Astrocyte of the hippocampus (primary cell): Measurements from ENCODE around the gene CD8B.
"Not testable (repeated sequence)": the region's sequence is repeated elsewhere in the genome, so short reads cannot be mapped to it uniquely, and the experiment has no call there.

ENCODE experiments used
- DNase-seq: peaks from one replicate; pipeline ENCODE4 v3.0.0; 2011; ENCODE audit warnings: low read depth, low spot score

CD8B gene

DNA sequence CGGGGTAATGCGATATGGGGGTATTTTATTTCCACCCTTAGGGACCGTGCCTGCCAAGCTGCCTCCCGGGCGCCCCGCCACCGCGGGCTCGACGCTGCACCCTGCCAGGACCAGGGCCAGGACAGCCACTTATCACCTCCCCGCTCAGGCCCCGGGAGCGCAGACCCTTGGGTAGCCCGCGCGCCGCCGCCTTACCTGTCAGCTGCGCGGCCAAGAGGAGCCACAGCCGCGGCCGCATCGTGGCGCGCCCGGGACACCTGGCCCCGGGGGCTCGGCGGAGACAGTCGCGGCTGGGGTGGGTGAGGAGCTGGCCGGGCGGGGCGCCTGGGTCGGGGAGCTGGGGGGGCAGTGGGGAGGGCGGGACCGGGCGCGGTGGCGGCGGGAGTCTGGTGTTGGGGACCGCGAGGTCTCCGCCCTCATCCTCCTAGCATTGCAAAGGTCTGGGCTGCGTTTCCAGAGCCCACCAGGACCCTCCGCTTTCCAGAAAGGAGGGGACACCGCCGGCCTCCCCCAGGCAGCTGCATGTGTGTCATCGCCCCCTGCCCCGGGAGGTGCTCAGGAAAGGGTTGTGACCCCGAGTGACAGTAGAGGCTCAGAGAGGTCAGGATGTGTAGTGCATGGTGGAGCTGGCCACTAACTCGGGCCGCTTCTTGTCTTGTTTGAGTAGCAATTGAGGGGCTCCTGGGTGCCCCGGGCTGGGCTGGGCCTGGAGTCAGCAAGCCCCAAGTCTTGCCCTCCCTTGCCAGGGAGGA, at the start of gene CD8B:
Gene CD8B (minus strand): TSS at position 259 of the 752 bp plus-strand sequence. CDS start 21 bp downstream, at position 238.
- DNase-seq, result not testable (repeated sequence)

DNA sequence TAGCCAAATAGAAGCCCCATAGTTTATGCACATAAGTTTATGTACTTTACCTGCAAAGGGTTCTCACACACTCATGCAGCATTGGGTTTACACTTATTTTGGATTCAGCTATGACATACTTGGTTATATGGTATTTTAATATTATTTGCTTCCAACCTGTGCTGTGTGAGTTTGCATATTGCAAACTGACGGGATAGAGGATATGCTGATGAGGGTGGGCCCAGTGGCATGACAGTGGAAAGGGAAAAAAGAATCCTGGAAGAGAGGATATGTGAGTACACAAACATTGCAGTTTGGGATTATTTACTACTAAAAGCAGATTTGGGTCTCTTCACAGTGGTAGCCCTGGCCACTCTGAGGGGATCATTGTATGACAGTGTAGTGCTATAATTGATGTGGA, 44.2 kb upstream of the CD8B start:
- DNase-seq, result not testable (repeated sequence)

DNA sequence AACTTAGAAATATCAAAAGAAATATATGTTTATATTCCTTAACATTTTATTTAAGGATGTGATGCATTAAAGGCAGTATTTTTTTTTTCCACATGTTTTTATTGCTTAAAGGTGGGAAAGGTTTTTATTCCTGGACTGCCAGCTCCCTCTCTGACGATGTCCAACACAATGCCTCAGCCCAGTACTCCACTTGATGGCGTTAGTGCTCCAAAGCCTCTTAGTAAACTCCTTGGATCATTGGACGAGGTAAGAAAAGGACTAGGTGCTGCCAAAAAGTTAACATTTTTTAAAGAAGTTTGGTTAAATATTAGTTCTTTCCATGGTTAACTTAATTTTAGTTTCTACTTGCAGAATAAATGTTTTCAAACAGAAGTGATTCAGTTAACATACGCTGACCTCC, 39.0 kb upstream of the CD8B start:
- peak; percentile 14 for DNase-seq

DNA sequence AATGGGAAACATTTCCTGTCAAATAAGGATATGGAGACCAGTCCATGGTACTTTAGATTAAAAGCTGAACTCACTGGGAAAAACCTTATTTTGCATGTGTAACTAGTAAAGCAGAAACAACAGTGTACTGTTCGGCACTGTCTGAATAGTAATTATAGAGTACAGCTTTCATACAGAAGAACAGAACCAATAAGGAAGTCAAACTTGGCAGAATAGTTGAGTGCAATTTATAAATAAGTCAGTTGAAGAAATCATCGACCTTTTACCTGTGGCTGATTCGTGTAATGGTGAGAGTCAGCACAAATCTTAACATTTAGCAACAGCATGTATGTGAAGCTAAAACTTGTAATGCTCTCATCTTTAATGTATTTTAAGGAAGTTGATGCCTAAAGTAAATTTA, 24.3 kb upstream of the CD8B start:
- DNase-seq, result not testable (repeated sequence)

DNA sequence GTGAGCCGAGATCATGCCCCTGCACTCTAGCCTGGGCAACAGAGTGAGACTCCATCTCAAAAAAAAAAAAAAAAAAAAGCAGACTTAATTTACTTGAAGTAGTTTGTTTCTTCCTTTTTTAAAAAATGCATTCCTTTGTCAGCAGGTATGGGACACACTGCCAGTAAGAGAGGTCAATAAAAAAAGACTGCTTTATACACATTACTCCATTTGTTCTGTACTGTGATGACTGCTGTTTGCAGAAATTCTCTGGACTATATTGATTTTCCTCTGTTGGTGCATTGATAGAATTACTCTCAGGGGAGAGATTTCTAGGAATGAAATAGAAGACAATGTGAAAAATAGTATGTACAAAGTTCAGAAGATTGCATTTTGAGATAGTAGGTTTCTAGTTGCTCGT, 21.2 kb upstream of the CD8B start:
- DNase-seq, result not testable (repeated sequence)

DNA sequence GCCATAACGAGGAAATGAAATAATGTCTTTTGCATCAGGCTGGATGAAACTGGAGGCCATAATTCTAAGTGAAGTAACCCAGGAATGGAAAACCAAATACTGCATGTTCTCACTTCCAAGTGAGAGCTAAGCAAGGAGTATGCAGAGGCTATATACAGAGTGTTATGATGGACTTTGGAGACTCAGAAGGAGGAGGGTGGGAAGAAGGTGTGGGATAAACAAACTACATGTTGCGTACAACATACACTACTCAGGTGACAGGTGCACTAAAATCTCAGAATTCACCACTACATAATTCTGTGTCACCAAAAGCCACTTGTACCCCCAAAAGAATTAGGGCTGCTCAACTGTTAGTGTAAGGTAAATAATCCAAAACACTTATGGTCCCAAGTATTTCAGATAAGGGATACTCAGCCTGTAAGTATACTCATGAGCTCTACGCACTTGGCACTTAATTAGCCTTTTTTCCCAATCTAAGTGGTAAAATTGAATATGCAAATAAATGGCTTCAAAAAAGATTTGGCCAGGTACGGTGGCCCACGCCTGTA, 20.5 kb upstream of the CD8B start:
- DNase-seq, result not testable (repeated sequence)

DNA sequence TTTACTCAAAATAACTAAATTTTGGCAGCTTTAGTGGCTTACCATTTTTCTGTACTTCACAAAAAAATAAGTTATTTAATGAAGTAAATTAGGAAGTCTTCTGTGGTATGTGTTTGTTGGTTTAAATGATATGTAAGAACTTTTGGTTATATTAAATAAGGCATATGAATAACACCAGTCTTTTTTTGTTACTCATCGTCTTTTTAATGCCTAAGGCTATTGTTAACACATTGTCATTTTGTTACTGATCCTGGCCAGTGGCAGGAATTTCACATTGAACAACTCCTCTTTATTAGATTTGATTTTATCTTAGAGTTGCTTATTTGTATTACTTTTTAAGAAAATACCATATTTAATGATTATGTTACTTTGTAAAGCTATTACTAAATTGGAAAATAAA, 17.3 kb upstream of the CD8B start:
- not testable (repeated sequence) for DNase-seq

DNA sequence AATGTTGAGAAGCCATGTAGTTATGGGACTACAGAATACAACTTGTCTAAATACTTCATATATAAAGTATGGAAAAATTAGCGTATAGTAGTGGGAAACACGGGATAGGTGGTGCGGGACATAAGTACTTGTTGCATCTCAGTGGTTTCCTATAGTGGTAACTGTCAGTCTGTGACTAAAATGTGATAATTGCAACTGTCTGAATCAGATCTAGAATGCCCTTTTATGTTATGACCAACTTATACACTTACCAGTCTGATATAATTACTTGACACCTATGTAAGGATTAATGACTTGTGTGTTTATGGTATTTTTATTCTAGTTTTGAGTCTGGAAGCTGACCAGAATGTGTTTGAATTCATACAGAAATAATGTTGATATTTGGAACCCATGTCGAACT, 9.3 kb upstream of the CD8B start:
- not testable (repeated sequence) for DNase-seq

DNA sequence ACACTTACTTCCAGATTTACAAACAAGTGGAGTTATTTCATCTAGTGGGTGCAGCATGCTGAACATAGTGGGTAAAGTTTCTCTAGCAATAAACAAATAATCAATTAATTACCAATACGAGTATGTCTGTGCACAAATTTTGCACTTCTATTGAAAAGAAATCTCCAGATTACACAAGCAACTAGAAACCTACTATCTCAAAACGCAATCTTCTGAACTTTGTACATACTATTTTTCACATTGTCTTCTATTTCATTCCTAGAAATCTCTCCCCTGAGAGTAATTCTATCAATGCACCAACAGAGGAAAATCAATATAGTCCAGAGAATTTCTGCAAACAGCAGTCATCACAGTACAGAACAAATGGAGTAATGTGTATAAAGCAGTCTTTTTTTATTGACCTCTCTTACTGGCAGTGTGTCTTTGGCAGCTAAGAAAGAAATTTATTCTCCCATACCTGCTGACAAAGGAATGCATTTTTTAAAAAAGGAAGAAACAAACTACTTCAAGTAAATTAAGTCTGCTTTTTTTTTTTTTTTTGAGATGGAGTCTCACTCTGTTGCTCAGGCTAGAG, 7.3 kb upstream of the CD8B start:
- not testable (repeated sequence) for DNase-seq

DNA sequence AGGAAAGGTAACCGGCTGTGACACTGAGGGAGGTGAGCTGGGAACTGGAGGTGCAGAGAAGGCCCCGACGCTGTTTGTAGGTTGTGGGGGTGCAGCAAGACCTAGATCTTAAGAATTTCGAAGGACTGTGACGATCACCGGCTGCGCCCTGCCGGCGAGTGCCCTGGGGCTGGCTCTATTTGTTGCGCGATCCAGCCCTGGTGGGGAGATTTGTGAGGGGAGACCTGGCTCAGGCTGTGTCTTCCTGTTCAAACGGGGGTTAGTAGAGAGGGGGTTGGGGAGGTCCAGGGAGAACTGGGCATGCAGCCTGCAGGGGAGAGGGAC, 656 bp upstream of the CD8B start:
- not testable (repeated sequence) for DNase-seq

DNA sequence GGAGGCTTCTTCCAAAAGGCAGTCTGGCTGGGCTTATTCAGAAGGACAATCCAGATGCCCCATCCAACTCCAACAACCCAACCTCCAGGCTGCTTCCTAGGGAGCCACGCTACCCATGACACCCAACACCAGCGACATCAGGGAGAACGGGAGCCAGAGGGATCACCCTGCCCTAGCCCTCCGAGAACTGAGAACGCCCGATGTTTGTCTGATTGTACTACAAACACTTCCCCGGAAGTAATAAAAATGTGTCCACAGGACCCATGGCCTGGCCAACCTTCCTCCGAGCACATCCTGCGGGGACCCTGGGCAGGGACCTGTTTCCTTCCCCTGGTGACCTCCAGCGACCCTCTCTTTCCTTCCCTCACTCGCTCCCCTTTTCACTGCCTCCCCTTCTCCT, 511 bp downstream of the CD8B start:
- DNase-seq, result not testable (repeated sequence)

DNA sequence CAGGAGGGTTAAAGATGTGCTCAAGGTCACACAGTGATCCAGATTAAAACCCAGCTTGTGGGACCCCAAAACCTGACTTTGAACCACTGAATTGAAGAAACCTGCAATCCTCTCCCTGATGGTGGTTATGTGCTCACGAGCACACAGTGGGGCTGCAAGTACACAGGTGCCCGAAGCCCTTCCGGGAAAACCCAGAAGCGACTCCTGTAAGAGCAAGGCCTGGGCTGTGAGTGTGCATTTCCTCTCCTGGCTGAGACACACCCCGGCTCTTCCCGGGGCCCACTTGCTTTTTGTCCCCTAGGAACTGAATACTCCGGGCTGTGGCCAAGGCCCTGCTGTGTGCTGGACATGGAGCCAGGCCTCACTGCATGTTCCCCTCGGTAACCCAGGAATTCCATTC, 1.1 kb downstream of the CD8B start:
- DNase-seq, result not testable (repeated sequence)

DNA sequence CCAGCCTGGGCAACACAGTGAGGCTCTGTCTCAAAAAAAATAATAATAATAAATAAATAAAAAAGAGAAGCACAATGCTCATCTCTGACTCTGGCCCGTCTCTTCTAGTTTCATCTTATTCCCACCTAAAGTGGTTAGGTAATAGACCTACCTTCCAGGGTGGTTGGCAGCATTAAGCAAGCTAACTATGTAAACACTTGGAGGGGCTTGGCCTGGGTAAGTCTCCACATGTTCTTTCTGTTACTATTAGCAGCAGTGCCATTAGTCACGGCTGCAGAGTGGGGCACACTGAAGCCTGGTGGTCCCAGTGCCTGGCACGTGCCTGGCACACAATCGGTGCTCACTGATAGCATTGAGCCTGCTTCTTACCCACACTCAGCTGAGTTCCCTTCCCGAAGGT, 4.0 kb downstream of the CD8B start:
- not testable (repeated sequence) for DNase-seq

DNA sequence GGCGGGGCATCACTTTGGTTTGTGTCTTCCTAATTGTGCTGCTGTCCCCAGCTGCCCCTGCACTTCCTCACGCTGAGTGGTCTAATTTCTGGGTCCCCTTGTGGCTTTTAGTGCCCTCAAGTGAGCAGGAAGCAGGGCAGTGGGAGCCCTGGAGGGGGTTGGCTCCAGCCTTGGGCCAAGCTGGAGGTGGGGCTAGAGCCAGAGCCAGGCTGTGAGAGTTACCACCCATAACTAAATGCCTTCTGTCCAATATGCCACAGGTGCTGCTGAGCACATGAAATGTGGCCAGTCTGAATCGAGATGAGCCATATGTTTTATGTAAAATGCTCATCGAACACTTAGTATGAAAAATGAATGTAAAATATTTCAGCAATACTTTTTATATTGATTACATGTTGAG, 5.2 kb downstream of the CD8B start:
- DNase-seq, result not testable (repeated sequence)

DNA sequence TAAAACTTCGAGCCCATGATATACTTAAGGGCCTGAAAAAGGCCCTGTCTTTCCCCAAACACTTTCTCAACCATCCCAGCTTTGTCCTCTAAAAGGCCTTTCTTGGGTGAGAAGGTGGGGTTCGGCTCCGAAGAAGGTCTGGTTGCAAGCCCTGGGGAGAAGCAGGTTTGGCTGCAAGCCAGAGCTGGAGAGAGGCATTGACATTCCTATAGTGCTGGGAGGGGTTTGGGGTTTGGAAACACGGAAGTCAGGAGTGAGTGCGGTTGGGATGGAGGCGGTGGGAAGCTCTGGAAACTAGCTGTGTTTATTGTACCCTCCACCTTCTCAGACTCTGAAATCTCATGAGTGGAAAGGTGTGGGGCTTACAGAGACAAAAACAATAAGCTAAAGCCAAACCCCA, 5.7 kb downstream of the CD8B start:
- DNase-seq, result peak; percentile 24

DNA sequence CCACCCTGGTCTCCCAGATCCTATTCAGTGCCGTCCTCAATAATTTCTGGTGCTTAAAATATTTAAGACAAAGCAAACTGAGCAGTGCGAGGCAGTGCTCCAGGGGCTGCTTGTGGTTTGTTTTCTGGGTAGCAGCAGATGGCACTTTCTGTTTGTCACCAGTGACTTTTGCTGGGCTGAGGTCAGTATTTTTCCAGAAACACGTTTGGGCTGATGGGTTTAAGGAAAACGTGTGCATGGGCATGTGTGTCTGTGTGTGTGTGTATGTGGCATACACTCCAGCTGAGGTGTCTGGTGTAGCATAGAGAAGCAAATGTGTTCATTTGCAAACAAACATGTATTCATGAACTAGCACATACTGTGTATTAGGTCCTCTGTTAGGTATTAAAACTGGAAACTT, 10.1 kb downstream of the CD8B start:
- not testable (repeated sequence) for DNase-seq

DNA sequence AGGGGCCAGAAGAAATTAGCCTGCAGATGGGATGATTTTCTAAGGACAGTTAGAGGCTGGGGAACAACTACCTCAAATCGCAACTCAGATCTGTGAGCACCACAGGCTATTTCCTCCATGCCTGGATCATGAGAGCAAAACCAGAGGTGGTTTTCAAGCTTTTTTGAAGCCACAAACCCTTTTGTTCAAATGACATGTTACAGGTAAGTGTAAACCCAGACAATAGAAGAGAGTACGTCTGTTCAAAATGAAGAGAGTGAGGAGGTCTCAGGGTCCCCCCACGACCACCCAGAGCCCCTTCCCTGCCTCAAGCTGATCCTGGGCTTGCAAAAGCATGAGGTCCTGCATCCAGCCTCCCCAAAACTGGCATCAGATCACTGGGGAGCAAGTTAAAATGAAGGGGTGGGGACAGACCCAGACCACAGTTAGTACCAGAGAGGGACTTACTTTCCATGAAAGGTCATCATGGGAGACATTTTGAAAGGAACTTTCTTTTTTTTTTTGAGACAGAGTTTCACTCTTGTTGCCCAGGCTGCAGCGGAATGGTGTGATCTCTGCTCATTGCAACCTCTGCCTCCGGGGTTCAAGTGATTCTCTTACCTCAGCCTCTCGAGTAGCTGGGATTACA, 19.0 kb downstream of the CD8B start:
- DNase-seq, result not testable (repeated sequence)

DNA sequence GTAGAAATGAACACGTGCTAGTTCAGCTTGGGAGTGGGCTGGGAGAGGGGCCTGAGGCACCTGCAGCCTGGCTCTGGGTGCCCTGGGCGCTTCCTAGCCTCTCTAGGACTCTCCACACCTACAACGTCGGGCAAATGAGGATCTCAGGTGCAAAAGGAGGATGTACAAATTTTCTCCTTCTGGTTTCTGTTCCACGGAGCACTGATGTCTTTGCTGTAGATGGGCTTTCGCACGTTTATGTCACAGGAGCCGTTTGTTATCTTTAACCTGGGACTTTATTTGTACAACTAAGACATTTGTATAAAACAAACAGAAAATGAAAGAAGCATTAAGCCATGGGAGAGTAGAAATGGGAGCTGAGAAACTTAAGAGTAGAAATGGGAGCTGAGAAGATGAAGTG, 20.4 kb downstream of the CD8B start:
- DNase-seq, result not testable (repeated sequence)

DNA sequence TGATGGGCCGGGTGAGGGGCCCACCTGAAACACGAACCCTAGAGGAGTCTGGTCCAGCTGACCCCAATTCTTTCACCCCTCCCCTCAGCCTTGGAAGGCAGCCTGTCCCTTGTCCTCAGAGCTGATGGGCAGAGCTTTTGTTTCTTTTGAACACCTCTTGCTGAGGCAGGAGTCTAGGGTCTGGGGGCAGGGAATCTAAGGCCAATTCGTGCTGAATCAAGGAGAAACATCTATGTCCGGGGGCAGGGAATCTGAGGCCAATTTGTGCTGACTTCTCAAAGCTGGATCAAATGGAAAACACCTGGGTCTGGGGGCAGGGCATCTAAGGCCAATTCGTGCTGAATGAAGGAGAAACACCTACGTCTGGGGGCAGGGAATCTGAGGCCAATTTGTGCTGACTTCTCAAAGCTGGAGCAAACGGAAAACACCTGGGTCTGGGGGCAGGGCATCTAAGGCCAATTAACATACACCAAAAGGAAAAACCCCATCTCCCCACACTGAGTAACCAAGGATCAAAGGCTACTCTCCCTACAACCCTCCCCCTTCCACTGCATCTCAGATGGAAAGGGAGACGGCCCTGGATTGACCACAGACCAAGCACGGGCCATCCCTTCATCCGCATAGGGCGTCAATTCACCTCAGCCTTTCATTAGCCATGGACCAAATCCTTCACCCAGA, 21.7 kb downstream of the CD8B start:
- DNase-seq, result not testable (repeated sequence)

DNA sequence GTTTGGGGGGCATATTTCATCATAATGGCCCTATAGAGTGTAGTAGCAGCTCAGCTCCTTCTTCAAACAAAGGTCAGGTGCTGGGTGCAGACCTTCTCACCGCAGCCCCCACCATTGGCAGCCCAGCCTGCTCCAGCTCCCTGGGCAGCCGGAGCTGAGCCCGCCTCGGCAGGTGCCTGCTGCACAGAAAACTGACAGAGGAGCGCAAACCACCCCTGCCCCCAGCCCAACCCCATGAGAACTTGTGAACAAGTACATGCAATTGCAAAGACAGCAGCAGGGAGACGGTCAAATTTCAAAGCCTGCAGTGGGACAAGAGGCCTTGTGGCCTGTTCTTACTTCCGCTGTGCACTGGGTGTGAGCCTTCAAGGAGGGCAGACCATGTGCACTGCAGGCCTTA, 22.2 kb downstream of the CD8B start:
- not testable (repeated sequence) for DNase-seq

DNA sequence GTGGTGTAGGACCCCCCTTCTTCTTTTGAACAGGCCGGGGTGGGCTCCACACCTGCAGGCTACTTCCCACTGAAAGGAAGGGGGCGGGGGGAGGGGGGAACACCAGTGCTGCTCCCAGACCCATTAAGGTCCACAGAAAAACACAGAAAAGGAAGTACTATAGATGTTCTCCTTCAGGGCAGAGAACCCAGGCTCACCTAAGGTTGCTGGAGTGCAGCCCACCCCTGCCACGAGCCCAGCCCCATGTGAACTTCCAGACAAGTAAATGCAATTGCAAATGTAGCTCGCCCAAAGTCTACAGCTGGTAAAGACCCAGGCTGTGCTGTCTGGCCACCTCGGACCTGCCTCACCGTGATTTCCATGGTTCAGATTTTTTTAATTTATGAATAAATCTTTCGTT, 24.0 kb downstream of the CD8B start:
- DNase-seq, result not testable (repeated sequence)
